Progenitor cell of endocrine pancreas (in vitro differentiated cells): ENCODE results near the gene LMX1B. TPM values are rescaled to one million over a fixed set of nuclear protein-coding genes. Genes with fewer than 3 reads are reported as not detected.

Source experiments
- DNase-seq: peaks from one replicate; pipeline ENCODE4 v3.0.0; 2021; ENCODE audit warnings: low spot score; ENCODE audit not compliant: unreplicated experiment
- H3K27ac Mint-ChIP-seq: 2 replicates; pipeline ENCODE4 v1.8.0; 2021; ENCODE audit warnings: mild to moderate bottlenecking, moderate library complexity, mixed read lengths
- H3K27me3 Mint-ChIP-seq: 2 replicates; pipeline ENCODE4 v1.8.0; 2021; ENCODE audit warnings: mixed read lengths
- H3K36me3 Mint-ChIP-seq: 2 replicates; pipeline ENCODE4 v1.8.0; 2022; ENCODE audit warnings: mixed read lengths; ENCODE audit not compliant: insufficient read depth
- H3K4me1 Mint-ChIP-seq: 2 replicates; pipeline ENCODE4 v1.8.0; 2021; ENCODE audit warnings: low read depth, mixed read lengths
- H3K4me3 Mint-ChIP-seq: 2 replicates; pipeline ENCODE4 v1.8.0; 2021; ENCODE audit warnings: low read depth, mild to moderate bottlenecking, moderate library complexity, mixed read lengths
- H3K9me3 Mint-ChIP-seq: 2 replicates; pipeline ENCODE4 v1.8.0; 2021; ENCODE audit warnings: low read depth, mixed read lengths
- CTCF ChIP-seq: fragments of 200-600 bp; sonication (generic); IDR thresholded peaks from one replicate; pipeline ENCODE4 v1.5.0; 2021; ENCODE audit warnings: antibody characterized with exemption, mild to moderate bottlenecking; ENCODE audit not compliant: unreplicated experiment
- total RNA-seq: library from RNA; stranded (reverse); gene quantifications from 2 replicates; pipeline ENCODE4 v1.2.1, GENCODE V29; 2021

The LMX1B gene
- total RNA-seq, 1 donor from 2014 or later = 9.1 TPM

- Mint-ChIP-seq H3K4me1 (peaks cover 2% of the 10 kb centered on the region), H3K9me3 (no peaks in the 10 kb centered on the region), H3K27me3 (peaks cover 66% of the 10 kb centered on the region), H3K27ac (no peak overlapping the region), H3K36me3 (no peaks in the 10 kb centered on the region), H3K4me3 (no peak overlapping the region)
- DNase-seq = no peak
- no peak for TF ChIP-seq CTCF
Measured at GRCh38 chr9:126687930-126688461, 74.3 kb downstream of the LMX1B start.

- H3K36me3 Mint-ChIP-seq = no peaks in the 10 kb centered on the region
- DNase-seq = no peak
Measured at GRCh38 chr9:126688617-126689016, 74.9 kb downstream of the LMX1B start.

GRCh38 chr9:126689027-126689825, 75.5 kb downstream of the LMX1B start:
- no peaks in the 10 kb centered on the region for H3K9me3 Mint-ChIP-seq
- DNase-seq = no peak
- peaks cover 55% of the 10 kb centered on the region for H3K27me3 Mint-ChIP-seq

More at GRCh38 chr9:126688617-126689016, 74.9 kb downstream of the LMX1B start:
- H3K4me3 Mint-ChIP-seq = no peak overlapping the region
- H3K4me1 Mint-ChIP-seq = no peaks in the 10 kb centered on the region
- H3K27ac Mint-ChIP-seq = no peak overlapping the region
- H3K27me3 Mint-ChIP-seq = peaks cover 61% of the 10 kb centered on the region
- no peaks in the 10 kb centered on the region for H3K9me3 Mint-ChIP-seq
- no peak for TF ChIP-seq CTCF

GRCh38 chr9:126690431-126691051, 76.8 kb downstream of the LMX1B start:
- Mint-ChIP-seq H3K27me3 (peaks cover 47% of the 10 kb centered on the region), H3K4me3 (no peak overlapping the region), H3K4me1 (no peaks in the 10 kb centered on the region), H3K9me3 (no peaks in the 10 kb centered on the region), H3K27ac (peak overlapping the region; percentile 74), H3K36me3 (no peaks in the 10 kb centered on the region)
- DNase-seq = peak; percentile 78
- TF ChIP-seq CTCF = peak; percentile 77

More at GRCh38 chr9:126689027-126689825, 75.5 kb downstream of the LMX1B start:
- Mint-ChIP-seq H3K36me3 (no peaks in the 10 kb centered on the region), H3K4me3 (no peak overlapping the region), H3K4me1 (no peaks in the 10 kb centered on the region), H3K27ac (no peak overlapping the region)
- TF ChIP-seq CTCF = no peak

- no peak for TF ChIP-seq CTCF
- Mint-ChIP-seq H3K27me3 (peaks cover 40% of the 10 kb centered on the region), H3K36me3 (no peaks in the 10 kb centered on the region), H3K4me1 (no peaks in the 10 kb centered on the region), H3K9me3 (no peaks in the 10 kb centered on the region), H3K4me3 (no peak overlapping the region), H3K27ac (no peak overlapping the region)
- no peak for DNase-seq
Measured at GRCh38 chr9:126692041-126692758, 78.5 kb downstream of the LMX1B start.
